HG02943 (cell line): Measurements from ENCODE around the gene DPAGT1.
A peak's percentile ranks its signal among the peaks of the same experiment; 100 is the strongest.

Source experiments
- ATAC-seq: cut with Tn5 transposase; IDR thresholded peaks from one replicate; pipeline ENCODE4 v1.9.1; 2021; ENCODE audit warnings: mild to moderate bottlenecking, low read depth, moderate library complexity; ENCODE audit not compliant: unreplicated experiment

DPAGT1 gene

GRCh38 chr11:119095066-119095880 is 6.4 kb downstream of the DPAGT1 start:
- peak; percentile 86 for ATAC-seq

DNA sequence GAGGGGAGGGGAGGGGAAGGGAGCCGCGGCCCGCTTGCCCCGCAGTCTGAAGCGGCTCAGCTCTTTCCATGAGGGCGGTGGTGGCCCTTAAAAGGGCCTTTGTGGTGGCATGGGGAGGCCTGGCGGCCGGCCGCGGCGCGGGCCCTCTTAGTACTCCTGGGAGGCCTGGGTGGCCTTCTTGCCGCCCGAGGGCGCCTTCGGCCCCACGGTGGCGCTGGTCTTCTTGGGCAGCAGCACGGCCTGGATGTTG is 6.9 kb downstream of the DPAGT1 start:
- ATAC-seq: peak; percentile 24

DNA sequence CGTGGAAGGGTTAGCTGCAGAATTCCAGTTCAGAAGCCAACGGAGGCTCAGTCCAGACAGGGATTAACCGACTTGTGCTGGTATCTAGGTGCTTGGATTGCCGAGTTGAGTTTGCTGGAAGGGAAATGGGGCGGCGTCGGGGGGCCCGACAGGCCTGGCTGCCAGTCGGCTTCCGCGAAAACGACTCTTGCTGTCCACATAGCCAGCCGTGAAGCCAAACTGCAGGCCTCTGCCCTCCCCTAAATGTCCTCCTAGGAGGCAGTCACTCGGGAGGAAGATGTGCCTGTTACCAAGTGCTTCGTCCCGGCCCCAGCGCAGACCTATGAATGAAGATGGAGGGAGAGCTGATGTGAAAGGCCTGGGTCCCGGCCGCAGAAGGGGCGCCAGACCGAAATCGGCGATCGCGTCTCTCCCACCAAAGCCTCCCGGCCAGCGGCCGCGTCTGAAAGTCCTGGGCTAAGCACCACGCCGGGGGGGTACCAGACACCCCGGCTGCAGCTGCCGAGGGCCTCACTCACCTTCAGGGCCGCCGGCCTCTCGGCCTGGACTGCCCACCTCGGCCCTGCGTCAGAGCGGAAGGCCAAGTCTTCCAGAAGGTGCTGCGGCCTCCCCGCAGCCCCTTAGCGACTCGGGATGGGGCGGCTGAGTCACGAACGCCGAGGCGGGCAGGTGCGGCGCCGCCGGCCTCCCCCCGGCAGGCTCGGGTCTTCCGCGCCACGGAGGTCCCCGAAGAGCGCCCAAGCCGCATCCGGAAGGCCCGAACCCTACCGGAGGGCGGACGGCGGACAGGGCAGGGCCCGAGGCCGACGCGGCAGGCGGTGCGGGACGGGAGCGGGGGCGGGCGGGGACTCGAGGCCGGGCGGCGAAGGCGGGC is 7.5 kb downstream of the DPAGT1 start:
- no peak for ATAC-seq

DNA sequence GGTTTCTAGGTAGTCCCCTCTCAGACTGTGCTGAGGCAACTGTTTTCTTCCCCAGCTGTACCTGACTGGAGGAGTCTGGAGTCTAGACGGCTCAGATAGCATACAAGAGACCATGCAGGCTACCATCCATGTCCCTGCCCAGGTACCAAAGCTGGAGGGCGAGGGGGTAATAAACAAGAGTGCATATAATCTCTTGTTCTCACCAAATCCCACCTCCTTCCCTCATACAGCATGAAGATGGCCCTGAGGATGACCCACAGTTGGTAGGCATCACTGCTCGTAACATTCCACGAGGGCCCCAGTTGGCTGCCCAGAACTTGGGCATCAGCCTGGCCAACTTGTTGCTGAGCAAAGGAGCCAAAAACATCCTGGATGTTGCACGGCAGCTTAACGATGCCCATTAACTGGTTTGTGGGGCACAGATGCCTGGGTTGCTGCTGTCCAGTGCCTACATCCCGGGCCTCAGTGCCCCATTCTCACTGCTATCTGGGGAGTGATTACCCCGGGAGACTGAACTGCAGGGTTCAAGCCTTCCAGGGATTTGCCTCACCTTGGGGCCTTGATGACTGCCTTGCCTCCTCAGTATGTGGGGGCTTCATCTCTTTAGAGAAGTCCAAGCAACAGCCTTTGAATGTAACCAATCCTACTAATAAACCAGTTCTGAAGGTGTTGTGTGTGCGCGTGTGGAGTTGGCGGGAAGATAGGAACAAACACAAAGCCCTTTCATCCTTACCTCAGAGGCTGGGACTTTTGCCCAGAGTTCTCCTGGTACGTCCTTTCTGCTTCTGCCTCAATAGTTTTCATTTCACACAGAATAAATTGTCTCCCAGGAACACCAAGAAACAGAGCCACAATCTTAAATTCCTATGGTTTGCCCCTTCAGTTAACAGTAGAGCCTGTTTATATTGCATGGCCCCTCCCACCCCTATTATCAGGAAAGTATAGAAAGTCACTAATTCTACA is 8.5 kb downstream of the DPAGT1 start:
- ATAC-seq: no peak

DNA sequence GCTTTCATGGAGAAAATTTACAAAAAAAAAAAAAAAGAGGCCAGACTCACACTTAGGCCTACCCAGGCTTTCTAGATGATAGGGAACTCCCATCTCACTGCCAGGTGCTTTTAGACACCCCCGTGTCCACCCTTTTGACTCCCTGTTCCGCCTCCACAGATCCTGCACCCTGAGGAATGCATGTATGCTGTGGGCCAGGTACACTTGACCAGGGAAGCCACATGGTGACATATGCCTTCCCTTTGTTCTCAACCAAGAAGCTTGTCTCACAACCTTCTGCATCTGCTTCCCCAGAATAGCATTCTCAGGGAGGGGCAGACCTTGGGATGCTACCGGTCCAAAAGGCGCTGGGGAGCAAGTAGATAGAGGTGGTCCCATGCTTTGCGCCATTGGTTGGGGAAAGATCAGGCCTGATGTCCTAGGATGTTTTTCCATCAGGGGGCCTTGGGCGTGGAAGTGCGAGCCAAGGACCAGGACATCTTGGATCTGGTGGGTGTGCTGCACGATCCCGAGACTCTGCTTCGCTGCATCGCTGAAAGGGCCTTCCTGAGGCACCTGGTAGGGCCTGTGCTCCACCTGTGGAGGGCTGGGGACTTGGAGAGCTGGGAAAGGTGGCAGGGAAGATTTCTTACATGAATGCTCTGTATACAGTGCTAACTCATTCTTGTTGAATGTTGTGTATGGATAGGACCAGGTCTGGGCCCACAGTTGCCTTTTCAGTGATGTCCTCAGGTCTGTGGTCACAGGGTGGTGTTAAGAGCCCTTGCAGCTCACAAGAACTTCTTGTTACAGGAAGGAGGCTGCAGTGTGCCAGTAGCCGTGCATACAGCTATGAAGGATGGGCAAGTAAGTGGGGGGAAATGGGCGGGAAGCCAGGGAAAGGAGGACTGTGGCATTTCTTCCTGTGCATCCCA is 9.4 kb downstream of the DPAGT1 start:
- no peak for ATAC-seq

- no peak for ATAC-seq
These were observed 10.5 kb downstream of the DPAGT1 start for GRCh38 chr11:119091178-119091577.

GRCh38 chr11:119089319-119089718 is 12.3 kb downstream of the DPAGT1 start:
- no peak for ATAC-seq

- ATAC-seq: no peak
These were observed 13.2 kb downstream of the DPAGT1 start for GRCh38 chr11:119088406-119088805.

- no peak for ATAC-seq
These were observed 13.9 kb downstream of the DPAGT1 start for GRCh38 chr11:119087747-119088241.

GRCh38 chr11:119087123-119087522 is 14.5 kb downstream of the DPAGT1 start:
- no peak for ATAC-seq

DNA sequence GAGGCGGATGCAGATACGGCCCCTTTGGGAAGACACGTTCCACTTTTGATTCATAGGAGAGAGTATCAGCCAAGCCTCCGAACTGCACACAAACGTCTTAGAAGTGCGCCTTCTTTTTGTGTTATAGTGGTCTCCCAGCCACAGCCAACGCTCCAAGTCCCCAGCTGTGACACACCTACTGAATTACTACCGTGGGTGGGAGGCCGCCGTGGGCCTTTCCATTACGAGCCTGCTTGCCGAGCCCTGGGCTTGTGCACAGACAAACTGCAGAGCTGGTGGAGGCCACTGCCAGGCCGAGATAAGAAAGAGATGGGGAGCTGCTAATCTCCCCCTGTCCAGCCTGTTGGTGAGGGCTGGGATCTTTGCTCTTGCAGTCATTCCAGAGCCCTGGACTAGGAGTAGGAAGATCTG is 16.2 kb downstream of the DPAGT1 start:
- ATAC-seq: peak; percentile 8

DNA sequence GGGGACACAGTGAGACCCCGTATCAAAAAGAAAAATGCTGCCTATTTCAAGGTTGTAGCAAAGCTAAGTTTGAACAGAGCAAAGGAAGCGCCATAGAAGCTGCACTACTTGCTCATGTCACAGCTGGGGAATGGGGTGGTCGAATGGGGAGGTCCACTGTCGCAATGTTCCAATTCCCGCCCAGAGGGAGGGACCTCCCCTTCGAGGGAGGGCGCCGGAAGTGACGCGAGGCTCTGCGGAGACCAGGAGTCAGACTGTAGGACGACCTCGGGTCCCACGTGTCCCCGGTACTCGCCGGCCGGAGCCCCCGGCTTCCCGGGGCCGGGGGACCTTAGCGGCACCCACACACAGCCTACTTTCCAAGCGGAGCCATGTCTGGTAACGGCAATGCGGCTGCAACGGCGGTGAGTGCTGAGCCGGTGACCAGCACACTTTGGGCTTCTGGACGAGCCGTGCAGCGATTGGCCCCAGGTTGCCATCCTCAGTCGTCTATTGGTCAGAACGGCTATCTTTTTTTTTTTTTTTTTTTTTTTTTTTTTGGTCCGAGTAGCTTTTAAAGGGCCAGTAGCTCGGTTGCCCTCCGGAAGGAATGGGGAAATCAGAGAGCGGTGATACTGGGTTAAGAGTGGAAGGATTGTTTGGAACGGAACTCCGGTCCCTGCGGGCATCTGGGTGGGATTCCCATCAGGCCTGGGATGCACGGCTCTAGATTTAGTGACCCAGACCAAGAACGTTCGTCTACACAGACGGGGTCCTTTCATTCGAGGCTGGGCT is 16.8 kb downstream of the DPAGT1 start, which contains the start of gene HMBS:
Gene HMBS, plus strand, starts transcription at position 219 of the 774 bp plus-strand sequence. Its CDS starts 153 bp downstream, at position 372.
- peak; percentile 83 for ATAC-seq

GRCh38 chr11:119081682-119082260 is 19.9 kb downstream of the DPAGT1 start:
- ATAC-seq: no peak

DNA sequence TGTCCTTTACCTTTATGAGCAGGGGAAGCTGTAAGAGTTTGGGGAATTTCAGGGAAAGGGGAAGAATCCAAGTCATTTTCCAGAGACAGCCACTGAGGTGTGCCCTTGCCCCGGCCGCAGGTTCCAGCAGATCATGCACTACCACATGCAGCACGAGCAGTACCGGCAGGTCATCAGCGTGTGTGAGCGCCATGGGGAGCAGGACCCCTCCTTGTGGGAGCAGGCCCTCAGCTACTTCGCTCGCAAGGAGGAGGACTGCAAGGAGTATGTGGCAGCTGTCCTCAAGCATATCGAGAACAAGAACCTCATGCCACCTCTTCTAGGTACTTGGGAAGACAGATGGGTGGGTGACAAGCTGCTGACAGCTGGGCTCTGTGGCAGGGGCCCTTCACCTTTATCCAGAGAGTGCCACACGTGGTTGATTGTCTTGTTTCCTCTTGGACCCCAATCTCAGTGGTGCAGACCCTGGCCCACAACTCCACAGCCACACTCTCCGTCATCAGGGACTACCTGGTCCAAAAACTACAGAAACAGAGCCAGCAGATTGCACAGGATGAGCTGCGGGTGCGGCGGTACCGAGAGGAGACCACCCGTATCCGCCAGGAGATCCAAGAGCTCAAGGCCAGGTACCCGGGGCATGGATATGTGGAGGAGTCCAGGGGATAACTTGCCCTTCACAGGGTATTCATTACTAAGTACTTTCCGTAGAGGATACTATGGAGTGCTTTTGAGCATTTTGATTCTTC is 22.8 kb downstream of the DPAGT1 start:
- ATAC-seq: no peak

GRCh38 chr11:119077839-119078238 is 23.8 kb downstream of the DPAGT1 start:
- ATAC-seq: no peak

DNA sequence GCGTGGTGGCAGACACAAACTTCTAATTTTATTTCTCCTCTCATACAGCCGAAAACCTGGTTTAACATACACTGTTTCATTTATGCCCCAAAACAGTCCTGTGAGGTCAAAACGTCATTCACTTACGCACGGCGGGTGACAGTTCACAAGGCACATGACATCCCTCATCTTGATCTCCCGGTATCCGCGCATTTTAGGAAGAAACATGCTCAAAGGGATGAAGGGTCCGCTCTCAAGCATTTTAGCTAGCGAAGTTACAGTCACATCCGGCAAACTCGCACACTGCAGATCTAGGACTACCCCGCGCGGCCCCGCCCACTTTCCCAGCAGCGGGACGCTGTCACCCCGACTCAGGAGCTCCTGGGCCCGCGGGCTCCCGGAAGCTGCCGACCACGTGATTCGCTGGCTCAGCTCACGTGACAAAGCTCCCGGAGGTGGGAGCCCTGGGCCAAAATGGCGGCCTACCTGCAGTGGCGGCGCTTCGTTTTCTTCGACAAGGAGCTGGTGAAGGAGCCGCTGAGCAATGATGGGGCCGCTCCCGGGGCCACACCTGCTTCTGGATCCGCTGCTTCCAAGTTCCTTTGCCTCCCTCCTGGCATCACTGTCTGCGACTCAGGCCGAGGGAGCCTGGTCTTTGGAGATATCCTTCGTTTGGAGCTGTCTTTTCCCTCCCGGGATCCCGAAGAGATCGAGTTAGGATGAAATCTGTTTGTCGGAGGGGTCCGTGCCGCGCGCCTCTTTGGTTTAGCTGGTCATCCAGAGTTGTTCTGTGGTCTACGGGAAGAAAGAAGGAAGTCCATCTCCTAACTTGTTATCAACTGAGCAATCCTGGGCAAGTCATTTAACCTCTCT is 34.1 kb downstream of the DPAGT1 start, which contains the start of gene VPS11:
Gene VPS11, plus strand, starts transcription at position 448 of the 852 bp plus-strand sequence. Its CDS starts 6 bp downstream, at position 454.
- peak; percentile 90 for ATAC-seq
